ENCODE measurements around the gene UGP2.
"Not testable (repeated sequence)": the region's sequence is repeated elsewhere in the genome, so short reads cannot be mapped to it uniquely, and the experiment has no call there.

The UGP2 gene

DNA sequence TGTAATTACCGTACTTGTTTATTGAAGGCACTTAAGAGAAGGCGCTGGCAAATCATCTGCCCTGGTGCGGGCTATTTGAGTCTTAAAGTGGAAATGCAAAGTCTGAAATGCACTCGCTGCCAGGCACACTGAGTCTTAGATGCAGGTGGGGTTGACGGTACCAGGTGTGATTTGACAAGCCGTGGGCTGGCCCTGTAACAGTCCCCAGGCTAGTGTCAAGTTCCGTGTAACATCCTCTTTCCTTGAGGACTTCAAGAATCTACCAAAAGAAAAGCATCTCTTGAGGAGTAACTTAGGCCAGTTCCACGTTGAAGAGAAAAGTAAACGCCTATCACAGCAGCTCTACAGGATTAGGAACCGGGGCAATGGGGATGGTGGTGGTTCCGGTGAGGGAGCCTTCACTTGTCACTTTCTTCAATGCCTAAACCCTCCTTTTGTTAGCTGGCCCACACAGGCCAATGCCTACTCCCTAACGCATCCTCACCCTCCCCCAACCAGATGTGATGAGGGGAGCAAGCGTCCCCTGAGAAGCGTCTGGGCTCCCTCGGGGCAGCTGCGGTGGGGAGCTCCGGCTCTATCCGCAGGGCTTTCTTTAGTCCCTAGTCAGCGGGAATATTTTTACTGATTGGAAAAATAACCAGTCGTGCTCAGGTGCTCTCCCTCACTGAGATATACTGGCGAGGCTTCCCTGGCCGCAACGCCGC is 1.5 kb upstream of the UGP2 start:
- DNase-seq (ENCODE audit: low spot score): peak; percentile 13

- DNase-seq (ENCODE audit: low spot score): peak; percentile 96
Observed at GRCh38 chr2:63840785-63841253, 877 bp upstream of the UGP2 start.

DNA sequence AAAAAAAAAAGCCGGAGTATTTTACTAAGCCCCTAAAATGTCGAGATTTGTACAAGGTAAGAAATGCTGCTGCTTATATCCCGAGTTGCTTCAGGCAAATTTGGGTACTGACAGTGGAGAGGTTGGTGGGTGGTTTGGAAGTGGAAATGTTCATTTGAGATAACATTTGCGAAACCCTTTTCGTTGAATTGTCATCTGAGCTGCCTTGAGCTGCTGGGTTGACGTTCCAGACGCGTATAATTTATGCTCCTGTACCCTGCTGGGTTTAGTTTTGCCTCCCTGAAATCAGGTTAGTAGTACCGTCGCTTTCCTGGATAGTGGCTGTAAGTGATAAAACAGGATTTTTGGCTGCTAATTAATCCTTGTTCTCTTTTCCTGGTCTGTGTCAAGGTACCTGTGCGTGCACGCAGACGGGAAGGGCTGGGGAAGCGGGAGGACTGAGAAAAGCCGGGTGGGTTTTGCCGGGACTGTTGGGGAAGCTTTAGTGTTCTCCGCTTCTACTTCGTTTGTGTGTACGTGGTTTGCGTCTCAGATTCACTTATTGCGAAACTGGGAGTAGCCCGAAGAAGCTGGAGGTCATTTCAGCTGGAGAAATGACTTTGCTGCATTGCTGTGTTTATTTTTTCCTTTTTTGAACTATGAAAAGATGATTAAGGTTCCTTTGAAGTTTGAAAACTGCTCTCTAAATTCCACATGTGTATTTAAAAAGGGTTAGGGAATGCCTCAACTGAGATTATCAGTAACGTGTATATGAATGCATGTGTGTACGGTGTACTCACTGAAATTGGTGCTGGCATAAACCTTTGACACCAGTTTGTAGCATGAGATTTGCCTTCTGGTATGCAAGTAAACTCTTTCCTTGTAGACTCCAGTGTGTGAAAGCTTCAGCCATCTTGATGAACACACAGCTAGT is 709 bp downstream of the UGP2 start:
- peak; percentile 37 for DNase-seq (ENCODE audit: low spot score)

DNA sequence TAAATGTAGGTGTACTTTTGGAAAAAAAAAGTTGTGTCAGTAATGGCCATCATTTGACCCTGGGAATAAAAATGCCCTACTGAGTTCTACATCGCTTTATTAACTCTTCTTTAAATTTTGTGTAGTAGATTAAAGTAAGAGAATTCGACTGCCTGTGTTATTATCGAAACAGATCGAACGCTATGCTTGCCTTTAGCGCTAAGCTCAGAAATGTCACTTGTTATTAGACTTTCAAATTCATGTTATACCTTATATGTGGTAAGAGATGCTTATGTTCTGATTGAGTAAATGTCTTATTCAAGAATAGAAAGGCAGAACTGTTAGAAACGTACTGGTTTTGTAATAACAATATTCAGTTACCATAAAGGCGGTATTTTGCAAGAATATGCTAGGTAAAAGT is 1.4 kb downstream of the UGP2 start:
- no peak for DNase-seq (ENCODE audit: low spot score)

- no peak for DNase-seq (ENCODE audit: low spot score)
Observed at GRCh38 chr2:63843791-63844190, 2.1 kb downstream of the UGP2 start.

GRCh38 chr2:63844616-63845015 is 2.9 kb downstream of the UGP2 start:
- DNase-seq (ENCODE audit: low spot score): no peak

GRCh38 chr2:63845866-63846265 is 4.2 kb downstream of the UGP2 start:
- DNase-seq (ENCODE audit: low spot score): no peak

GRCh38 chr2:63846487-63846886 is 4.8 kb downstream of the UGP2 start:
- DNase-seq (ENCODE audit: low spot score): no peak

GRCh38 chr2:63847571-63847970 is 5.9 kb downstream of the UGP2 start:
- DNase-seq (ENCODE audit: low spot score): not testable (repeated sequence)

DNA sequence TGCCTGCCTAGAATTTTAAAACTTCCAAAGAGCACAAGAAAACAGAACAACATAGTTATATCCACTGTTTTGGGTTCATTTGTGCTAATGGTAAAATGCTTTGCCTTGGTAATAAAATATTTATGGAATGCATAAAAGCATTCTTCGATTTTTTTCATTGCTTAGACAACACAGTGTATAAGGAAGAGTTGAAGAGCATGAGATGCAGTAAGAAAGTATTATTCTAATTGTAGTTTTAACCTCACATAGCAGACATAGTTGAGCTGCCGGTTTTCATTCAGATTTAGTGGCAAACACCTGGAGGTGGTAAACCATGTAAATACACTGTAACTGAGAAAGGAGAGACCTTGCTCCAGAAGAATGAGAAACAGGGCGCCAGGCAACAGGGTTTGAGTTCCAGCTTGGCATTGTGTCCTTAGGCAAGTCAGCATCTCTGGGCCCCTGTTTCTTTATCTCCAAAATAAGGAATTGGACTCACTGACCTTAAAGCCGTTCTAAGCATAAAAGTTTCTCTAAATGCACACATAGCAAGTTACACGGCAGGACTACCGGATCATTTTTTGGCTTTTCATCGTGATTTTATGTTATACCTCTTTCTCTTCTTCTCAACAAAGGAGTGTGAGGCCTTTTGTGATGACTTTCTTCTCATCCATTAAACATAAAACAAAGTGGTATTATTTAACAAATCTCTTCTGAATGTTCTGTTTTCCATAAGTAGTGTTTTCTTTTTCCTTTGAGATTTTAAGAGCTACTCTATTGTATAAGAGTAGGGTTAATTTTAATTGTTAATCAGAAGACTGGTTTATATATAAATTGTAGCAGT is 7.9 kb downstream of the UGP2 start:
- DNase-seq (ENCODE audit: low spot score): no peak

- no peak for DNase-seq (ENCODE audit: low spot score)
Observed at GRCh38 chr2:63850204-63850571, 8.5 kb downstream of the UGP2 start.

GRCh38 chr2:63850649-63851048 is 9.0 kb downstream of the UGP2 start:
- DNase-seq (ENCODE audit: low spot score): no peak

DNA sequence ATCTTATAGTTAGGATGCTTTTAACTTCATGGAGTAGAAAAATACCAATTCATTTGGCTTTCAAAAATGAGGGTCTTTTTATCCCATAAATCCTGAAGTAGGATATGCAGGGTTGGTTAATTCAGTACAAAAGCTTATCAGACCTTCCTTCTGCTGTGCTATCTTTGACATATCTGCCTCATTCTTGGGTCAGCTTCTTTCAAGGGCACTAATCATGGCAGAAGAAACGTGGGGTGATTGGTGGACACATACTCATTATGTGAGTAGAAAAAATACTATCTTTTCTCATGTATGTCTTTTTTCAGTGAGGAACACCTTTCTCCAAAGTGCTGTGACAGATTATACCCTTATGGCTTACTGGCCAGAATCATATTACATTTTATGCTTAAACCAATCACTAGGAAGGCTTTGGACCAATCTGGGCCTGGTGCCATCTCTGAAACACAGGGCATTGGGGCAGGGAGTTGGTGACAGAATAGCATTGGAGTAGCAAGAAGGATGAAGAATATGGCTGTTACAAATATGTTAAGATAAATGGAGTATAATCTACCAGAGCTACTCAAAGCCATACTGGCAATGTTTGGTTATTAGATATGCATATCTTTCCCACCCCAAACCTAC is 10.1 kb downstream of the UGP2 start:
- DNase-seq (ENCODE audit: low spot score): no peak

DNA sequence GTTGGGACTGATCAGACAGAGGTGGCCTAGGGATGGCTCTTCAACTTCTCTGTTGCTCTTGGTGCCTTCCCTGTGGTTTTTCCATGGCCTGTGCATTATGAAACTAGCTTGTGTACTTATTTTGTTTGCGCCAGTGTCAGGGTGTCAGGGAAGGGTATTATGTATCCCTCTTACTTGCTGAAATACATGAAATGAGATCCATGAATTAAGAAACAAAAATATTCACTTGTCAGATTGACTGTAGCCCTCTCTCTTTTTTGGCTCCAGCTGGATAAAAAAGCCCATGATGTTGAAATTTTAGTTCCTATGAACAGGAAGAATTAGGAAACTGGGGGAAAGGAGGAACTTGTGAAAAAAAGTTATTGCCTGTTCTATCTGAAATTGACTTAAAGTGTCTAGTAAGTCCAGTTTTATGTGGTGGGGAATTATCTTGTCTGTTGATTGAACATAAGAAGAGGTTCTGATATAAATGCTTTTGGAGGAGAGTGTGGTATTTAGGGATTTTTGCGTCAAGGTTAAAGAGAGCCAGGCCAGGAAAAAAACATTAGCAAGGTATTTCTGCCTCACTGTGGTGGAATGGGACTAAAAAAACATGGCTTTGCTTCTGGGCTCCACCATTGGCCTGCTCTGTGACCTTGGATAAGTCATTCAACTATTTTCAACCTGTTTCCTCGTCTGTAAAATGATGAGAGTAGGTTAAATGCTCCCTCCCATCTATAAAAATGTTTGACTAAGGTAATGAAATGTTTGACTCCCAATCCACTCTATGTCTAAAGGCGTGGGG is 12.0 kb downstream of the UGP2 start:
- no peak for DNase-seq (ENCODE audit: low spot score)

DNA sequence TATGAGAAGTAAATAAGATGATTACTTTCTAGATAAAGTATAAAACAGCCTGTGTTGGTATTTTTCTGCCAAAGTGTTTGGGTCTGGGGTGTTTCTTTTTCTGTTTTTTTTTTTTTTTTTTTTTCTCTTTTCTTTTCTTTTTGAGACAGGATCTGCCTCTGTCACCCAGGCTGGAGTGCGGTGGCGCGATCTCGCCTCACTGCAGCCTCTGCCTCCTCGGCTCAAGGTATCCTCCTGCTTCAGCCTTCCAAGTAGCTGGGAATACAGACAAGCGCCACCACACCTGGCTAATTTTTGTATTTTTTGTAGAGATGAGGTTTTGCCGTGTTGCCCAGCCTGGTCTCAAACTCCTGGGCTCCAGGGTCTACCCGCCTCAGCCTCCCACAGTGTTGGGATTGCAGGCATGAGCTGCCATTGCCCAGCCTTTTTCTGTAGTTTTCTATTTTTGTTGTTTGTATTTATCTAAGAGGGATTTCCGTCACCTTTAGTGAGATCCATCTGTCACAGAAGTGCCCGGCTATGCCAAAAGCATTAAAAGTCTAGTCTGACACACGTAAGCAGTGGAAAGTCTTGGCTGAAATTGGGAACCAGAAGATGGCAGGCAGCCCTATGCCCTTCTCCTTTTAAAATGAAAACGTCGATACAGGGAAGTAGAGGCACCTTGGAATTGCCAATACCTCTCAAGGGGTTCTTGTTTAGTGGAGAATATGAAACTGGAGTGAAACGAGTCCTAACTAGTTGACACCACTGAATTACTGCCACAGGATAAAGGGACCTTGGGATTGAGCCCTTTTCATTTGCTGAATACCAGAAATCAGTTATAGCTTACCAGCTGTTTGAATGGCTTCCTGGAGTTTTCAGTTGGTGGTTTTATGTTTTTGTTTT is 14.0 kb downstream of the UGP2 start:
- DNase-seq (ENCODE audit: low spot score): no peak

DNA sequence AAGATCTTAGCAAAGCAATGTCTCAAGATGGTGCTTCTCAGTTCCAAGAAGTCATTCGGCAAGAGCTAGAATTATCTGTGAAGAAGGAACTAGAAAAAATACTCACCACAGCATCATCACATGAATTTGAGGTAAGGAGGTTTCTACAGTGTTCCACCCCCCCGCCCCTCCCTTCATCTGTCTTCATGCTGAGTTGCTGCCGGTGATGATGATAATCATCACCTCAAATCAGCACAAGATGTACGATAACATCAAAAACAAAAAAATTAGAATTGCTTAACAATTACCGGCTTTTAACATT is 14.6 kb downstream of the UGP2 start:
- DNase-seq (ENCODE audit: low spot score): no peak

GRCh38 chr2:63858291-63858690 is 16.6 kb downstream of the UGP2 start:
- DNase-seq (ENCODE audit: low spot score): no peak

DNA sequence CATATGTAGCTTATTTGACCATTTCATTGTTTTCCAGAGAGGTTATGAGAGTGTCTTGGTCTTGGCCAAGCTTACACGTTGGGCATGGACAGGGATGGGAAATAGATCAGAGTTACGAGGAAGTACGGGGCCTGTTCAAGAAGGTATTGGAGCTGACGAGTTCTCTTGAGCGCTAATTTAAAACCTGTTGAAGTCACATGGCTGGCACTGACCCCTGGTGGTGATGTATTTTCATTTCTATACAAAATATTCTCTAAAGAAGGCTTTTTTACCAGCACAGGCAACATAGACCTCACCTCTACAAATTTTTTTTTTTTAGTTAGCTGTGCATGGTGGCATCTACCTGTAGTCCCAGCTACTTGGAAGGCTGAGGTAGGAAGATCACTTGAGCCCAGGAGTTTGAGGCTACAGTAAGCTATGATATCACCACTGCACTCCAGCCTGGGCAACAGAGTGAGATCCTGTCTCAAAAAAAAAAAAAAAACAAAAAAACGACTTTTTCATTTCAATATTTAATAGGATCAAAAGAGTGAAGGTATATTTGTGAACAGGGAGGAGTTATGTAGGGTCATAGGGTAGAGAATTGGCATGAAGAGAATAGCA is 19.6 kb downstream of the UGP2 start:
- DNase-seq (ENCODE audit: low spot score): peak; percentile 33

GRCh38 chr2:63862806-63863205 is 21.1 kb downstream of the UGP2 start:
- peak; percentile 84 for DNase-seq (ENCODE audit: low spot score)

- DNase-seq (ENCODE audit: low spot score): no peak
Observed at GRCh38 chr2:63863707-63864106, 22.0 kb downstream of the UGP2 start.

Measured in LoVo (cell line).